Calu3 (cell line): Measurements from ENCODE around the gene AMT. TPM values are rescaled to one million over a fixed set of nuclear protein-coding genes. Genes with fewer than 3 reads are reported as not detected.

Experiments used
- BruUV-seq: library from RNA; stranded (reverse); fragments of 400-500 nt; replicated peaks from 2 replicates; lab custom pipeline; 2021; lab: Mats Ljungman, UMichigan
- CTCF ChIA-PET: fragments of 300-600 bp; sonication (Branson Sonifier 250); formaldehyde crosslinking; loops from one replicate; lab custom pipeline; 2022; ENCODE audit warnings: antibody characterized with exemption; lab: Charles Lee
- DNase-seq: peaks from one replicate; pipeline ENCODE4 v3.0.0; 2022
- H3K27ac Mint-ChIP-seq: one replicate; pipeline ENCODE4 v1.8.0; 2022; ENCODE audit warnings: mixed read lengths; ENCODE audit not compliant: unreplicated experiment
- H3K27me3 Mint-ChIP-seq: one replicate; pipeline ENCODE4 v1.8.0; 2022; ENCODE audit warnings: mixed read lengths; ENCODE audit not compliant: unreplicated experiment
- H3K36me3 Mint-ChIP-seq: one replicate; pipeline ENCODE4 v1.8.0; 2022; ENCODE audit warnings: mild to moderate bottlenecking, moderate library complexity, mixed read lengths; ENCODE audit not compliant: insufficient read depth, unreplicated experiment
- H3K4me1 Mint-ChIP-seq: one replicate; pipeline ENCODE4 v1.8.0; 2022; ENCODE audit warnings: mild to moderate bottlenecking, low read depth, mixed read lengths; ENCODE audit not compliant: unreplicated experiment
- H3K4me3 Mint-ChIP-seq: one replicate; pipeline ENCODE4 v1.8.0; 2022; ENCODE audit warnings: mild to moderate bottlenecking, low read depth, moderate library complexity, mixed read lengths; ENCODE audit not compliant: unreplicated experiment
- H3K9me3 Mint-ChIP-seq: one replicate; pipeline ENCODE4 v1.8.0; 2022; ENCODE audit warnings: low read depth, mixed read lengths; ENCODE audit not compliant: unreplicated experiment
- intact Hi-C: fragments of 100-400 bp; cut with micrococcal nuclease; formaldehyde crosslinking; loops from one replicate; pipeline ENCODE4 v1.10.0; 2022; ENCODE audit not compliant: unreplicated experiment
- total RNA-seq: library from RNA; stranded (reverse); gene quantifications from 2 replicates; pipeline ENCODE4 v1.2.3, GENCODE V29; 2022
- TF ChIP-seq, protein P1 (sequence below): fragments of 200-600 bp; IDR thresholded peaks from one replicate; pipeline ENCODE4 v1.8.0; 2022; ENCODE audit warnings: antibody characterized with exemption; ENCODE audit not compliant: unreplicated experiment

The AMT gene
- total RNA-seq, 1 experiment from 2014 or later: 9.7 TPM

- no peaks in the 10 kb centered on the region for H3K27me3 Mint-ChIP-seq
- TF ChIP-seq, protein P1, sequence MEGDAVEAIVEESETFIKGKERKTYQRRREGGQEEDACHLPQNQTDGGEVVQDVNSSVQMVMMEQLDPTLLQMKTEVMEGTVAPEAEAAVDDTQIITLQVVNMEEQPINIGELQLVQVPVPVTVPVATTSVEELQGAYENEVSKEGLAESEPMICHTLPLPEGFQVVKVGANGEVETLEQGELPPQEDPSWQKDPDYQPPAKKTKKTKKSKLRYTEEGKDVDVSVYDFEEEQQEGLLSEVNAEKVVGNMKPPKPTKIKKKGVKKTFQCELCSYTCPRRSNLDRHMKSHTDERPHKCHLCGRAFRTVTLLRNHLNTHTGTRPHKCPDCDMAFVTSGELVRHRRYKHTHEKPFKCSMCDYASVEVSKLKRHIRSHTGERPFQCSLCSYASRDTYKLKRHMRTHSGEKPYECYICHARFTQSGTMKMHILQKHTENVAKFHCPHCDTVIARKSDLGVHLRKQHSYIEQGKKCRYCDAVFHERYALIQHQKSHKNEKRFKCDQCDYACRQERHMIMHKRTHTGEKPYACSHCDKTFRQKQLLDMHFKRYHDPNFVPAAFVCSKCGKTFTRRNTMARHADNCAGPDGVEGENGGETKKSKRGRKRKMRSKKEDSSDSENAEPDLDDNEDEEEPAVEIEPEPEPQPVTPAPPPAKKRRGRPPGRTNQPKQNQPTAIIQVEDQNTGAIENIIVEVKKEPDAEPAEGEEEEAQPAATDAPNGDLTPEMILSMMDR: no peak
- H3K27ac Mint-ChIP-seq: peak overlapping the region; percentile 84
- TSS peak; percentile 87 for BruUV-seq
- DNase-seq: peak; percentile 72
- intact Hi-C loops: loop anchor here (5.0 kb wide), 1 partner anchor 203 kb away; the partner anchor contains the start of gene APEH
- H3K9me3 Mint-ChIP-seq: no peaks in the 10 kb centered on the region
- peak overlapping the region; percentile 69 for H3K4me3 Mint-ChIP-seq
- peaks cover 51% of the 10 kb centered on the region for H3K36me3 Mint-ChIP-seq
- CTCF ChIA-PET: interaction anchor here (1.0 to 3.4 kb wide), 3 partner anchors 16 to 70 kb away, joined by 4 to 10 read pairs (median 6); no protein-coding TSS in a partner anchor
- H3K4me1 Mint-ChIP-seq: peaks cover 14% of the 10 kb centered on the region
These were observed 47.0 kb upstream of the AMT start for GRCh38 chr3:49469037-49469935.

GRCh38 chr3:49466085-49466484 is 43.8 kb upstream of the AMT start:
- DNase-seq: no peak
- TF ChIP-seq, protein P1: no peak
- CTCF ChIA-PET: interaction anchor here (0.6 to 0.8 kb wide), 2 partner anchors 12 to 276 kb away, joined by 3 to 8 read pairs; no protein-coding TSS in a partner anchor
- Mint-ChIP-seq H3K27ac (peak overlapping the region; percentile 89), H3K4me1 (peaks cover 15% of the 10 kb centered on the region), H3K27me3 (no peaks in the 10 kb centered on the region), H3K36me3 (peaks cover 35% of the 10 kb centered on the region), H3K4me3 (no peak overlapping the region), H3K9me3 (no peaks in the 10 kb centered on the region)
- BruUV-seq: no TSS peak
- intact Hi-C loops: loop anchor here (5.0 kb wide), 1 partner anchor 206 kb away; the partner anchor contains the start of gene APEH

- H3K4me3 Mint-ChIP-seq: no peak overlapping the region
- no TSS peak for BruUV-seq
- H3K36me3 Mint-ChIP-seq: peaks cover 29% of the 10 kb centered on the region
- TF ChIP-seq, protein P1: no peak
- peak overlapping the region; percentile 89 for H3K27ac Mint-ChIP-seq
- DNase-seq: peak; percentile 72
- H3K27me3 Mint-ChIP-seq: no peaks in the 10 kb centered on the region
- H3K9me3 Mint-ChIP-seq: no peaks in the 10 kb centered on the region
- H3K4me1 Mint-ChIP-seq: peaks cover 20% of the 10 kb centered on the region
- CTCF ChIA-PET: interaction anchor here (0.6 to 0.8 kb wide), 3 partner anchors 11 to 276 kb away, joined by 3 to 12 read pairs (median 8); no protein-coding TSS in a partner anchor
- intact Hi-C loops: loop anchor here (5.0 kb wide), 1 partner anchor 207 kb away; the partner anchor contains the start of gene APEH
These were observed 43.2 kb upstream of the AMT start for GRCh38 chr3:49465270-49466034.

DNA sequence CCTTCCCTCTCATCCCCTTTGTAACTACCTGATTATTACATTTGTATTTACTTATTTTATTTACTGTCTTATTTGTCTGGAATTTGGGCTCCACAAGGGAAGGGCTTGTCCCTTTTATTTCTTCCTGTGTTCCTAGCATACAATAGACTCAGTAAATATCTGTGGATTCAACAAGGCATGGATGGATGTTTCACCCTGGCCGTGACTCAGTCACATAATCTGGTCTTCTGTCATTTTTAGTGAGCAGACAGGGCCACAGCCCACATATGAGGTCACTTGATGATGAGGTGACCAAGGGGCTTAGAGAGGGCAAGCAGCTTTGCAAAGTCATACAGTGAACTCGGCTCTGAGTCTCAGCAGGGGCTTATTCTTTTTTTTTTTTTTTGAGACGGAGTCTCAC is 39.9 kb upstream of the AMT start:
- peaks cover 13% of the 10 kb centered on the region for H3K36me3 Mint-ChIP-seq
- peak overlapping the region; percentile 37 for H3K4me3 Mint-ChIP-seq
- intact Hi-C loops: no loop called here

More for the DNA sequence above, 39.9 kb upstream of the AMT start:
- no TSS peak for BruUV-seq
- peak overlapping the region; percentile 53 for H3K27ac Mint-ChIP-seq
- no peaks in the 10 kb centered on the region for H3K27me3 Mint-ChIP-seq
- CTCF ChIA-PET: interaction anchor here (0.6 to 1.3 kb wide), 5 partner anchors 14 to 1165 kb away, joined by 3 to 7 read pairs (median 3); no protein-coding TSS in a partner anchor
- H3K9me3 Mint-ChIP-seq: no peaks in the 10 kb centered on the region
- H3K4me1 Mint-ChIP-seq: peaks cover 21% of the 10 kb centered on the region
- no peak for DNase-seq
- TF ChIP-seq, protein P1: no peak
